Measurements from ENCODE around the gene SNCG.
"Not testable (repeated sequence)": the region's sequence is repeated elsewhere in the genome, so short reads cannot be mapped to it uniquely, and the experiment has no call there.

The SNCG gene

GRCh38 chr10:86944907-86945306 is 13.5 kb upstream of the SNCG start:
- no peak for DNase-seq (ENCODE audit: low read depth in 2 of 2)

- no peak for DNase-seq (ENCODE audit: low read depth in 2 of 2)
Measured at GRCh38 chr10:86945361-86946212, 12.8 kb upstream of the SNCG start.

- no peak for DNase-seq (ENCODE audit: low read depth in 2 of 2)
Measured at GRCh38 chr10:86946213-86947155, 11.9 kb upstream of the SNCG start.

GRCh38 chr10:86947806-86948205 is 10.6 kb upstream of the SNCG start:
- not testable (repeated sequence) for DNase-seq (ENCODE audit: low read depth in 2 of 2)

GRCh38 chr10:86950349-86950748 is 8.1 kb upstream of the SNCG start:
- DNase-seq (ENCODE audit: low read depth in 2 of 2): no peak

GRCh38 chr10:86951184-86951761 is 7.1 kb upstream of the SNCG start:
- DNase-seq (ENCODE audit: low read depth in 2 of 2): no peak

GRCh38 chr10:86952106-86952505 is 6.3 kb upstream of the SNCG start:
- no peak for DNase-seq (ENCODE audit: low read depth in 2 of 2)

GRCh38 chr10:86952697-86953096 is 5.7 kb upstream of the SNCG start:
- DNase-seq (ENCODE audit: low read depth in 2 of 2): not testable (repeated sequence)

- DNase-seq (ENCODE audit: low read depth in 2 of 2): no peak
Measured at GRCh38 chr10:86953747-86954680, 4.4 kb upstream of the SNCG start.

- no peak for DNase-seq (ENCODE audit: low read depth in 2 of 2)
Measured at GRCh38 chr10:86954681-86955500, 3.5 kb upstream of the SNCG start.

- no peak for DNase-seq (ENCODE audit: low read depth in 2 of 2)
Measured at GRCh38 chr10:86955501-86956194, 2.8 kb upstream of the SNCG start.

GRCh38 chr10:86956195-86956847 is 2.1 kb upstream of the SNCG start:
- DNase-seq (ENCODE audit: low read depth in 2 of 2): no peak

- DNase-seq (ENCODE audit: low read depth in 2 of 2): no peak
Measured at GRCh38 chr10:86956848-86957448, 1.5 kb upstream of the SNCG start.

- DNase-seq (ENCODE audit: low read depth in 2 of 2): no peak
Measured at GRCh38 chr10:86957471-86958115, 806 bp upstream of the SNCG start, which contains the start of gene MMRN2. Gene MMRN2 (minus strand): TSS chr10:86957615. CDS start chr10:86957541, 74 bp downstream.

- no peak for DNase-seq (ENCODE audit: low read depth in 2 of 2)
Measured at GRCh38 chr10:86958901-86959736, 720 bp downstream of the SNCG start.

- DNase-seq (ENCODE audit: low read depth in 2 of 2): no peak
Measured at GRCh38 chr10:86959737-86960002, 1.3 kb downstream of the SNCG start.
